ENCODE data around the gene NPFF. TPM values are rescaled to one million over a fixed set of nuclear protein-coding genes. Genes with fewer than 3 reads are reported as not detected.
A peak's percentile ranks its signal among the peaks of the same experiment; 100 is the strongest.

The NPFF gene
- total RNA-seq, 2 donors from 2014 or later, result not detected

GRCh38 chr12:53502331-53502730 lies 5.0 kb downstream of the NPFF start:
- Histone ChIP-seq H3K9me3 (no peaks in the 10 kb centered on the region), H3K4me1 (peaks cover 11% of the 10 kb centered on the region), H3K27ac (no peak overlapping the region), H3K9ac (ENCODE audit: low read depth in 2 of 2, low read length in 2 of 2) (peak overlapping the region; percentile 73 to 96), H3K36me3 (no peaks in the 10 kb centered on the region), H3K4me3 (no peak overlapping the region), H3K27me3 (no peaks in the 10 kb centered on the region)
- no peak for DNase-seq
- TF ChIP-seq CTCF (IDR thresholded peaks at IDR 0.05), result no peak
- intact Hi-C loops (cut with DNase I), result loop anchor here (10.0 kb wide), 2 partner anchors 48 to 168 kb away; partner anchors contain the start of genes PCBP2 and SP7

- intact Hi-C loops (cut with DNase I), result loop anchor here (10.0 kb wide), 2 partner anchors 47 to 167 kb away; partner anchors contain the start of genes PCBP2 and SP7
These were observed 5.6 kb downstream of the NPFF start for GRCh38 chr12:53501615-53502181.

GRCh38 chr12:53500776-53501614 lies 6.3 kb downstream of the NPFF start, which contains the start of gene TARBP2:
TSS of gene TARBP2 (plus strand) at chr12:53501283. CDS start at chr12:53501409, 126 bp downstream.
- peak; percentile 98 for DNase-seq
- peak within 1 kb of the TSS; percentile 97 for H3K27ac ChIP-seq
- no peaks in the 10 kb centered on the region for H3K36me3 ChIP-seq
- intact Hi-C loops (cut with DNase I), result loop anchor here (10.0 kb wide), 2 partner anchors 46 to 166 kb away; partner anchors contain the start of genes PCBP2 and SP7
- peak within 1 kb of the TSS; percentile 69 for H3K4me3 ChIP-seq
- peaks cover 13% of the 10 kb centered on the region for H3K4me1 ChIP-seq
- no peak for TF ChIP-seq CTCF (IDR thresholded peaks at IDR 0.05)
- H3K9me3 ChIP-seq, result no peaks in the 10 kb centered on the region
- H3K9ac ChIP-seq (ENCODE audit: low read depth in 2 of 2, low read length in 2 of 2), result peak within 1 kb of the TSS; percentile 79 to 96
- H3K27me3 ChIP-seq, result no peaks in the 10 kb centered on the region

More at GRCh38 chr12:53501615-53502181, 5.6 kb downstream of the NPFF start:
- Histone ChIP-seq H3K27ac (peak overlapping the region; percentile 97), H3K4me3 (peak overlapping the region; percentile 69), H3K36me3 (no peaks in the 10 kb centered on the region), H3K9me3 (no peaks in the 10 kb centered on the region), H3K4me1 (peaks cover 11% of the 10 kb centered on the region), H3K9ac (ENCODE audit: low read depth in 2 of 2, low read length in 2 of 2) (peak overlapping the region; percentile 73 to 96), H3K27me3 (no peaks in the 10 kb centered on the region)
- no peak for TF ChIP-seq CTCF (IDR thresholded peaks at IDR 0.05)
- no peak for DNase-seq

- Histone ChIP-seq H3K9ac (ENCODE audit: low read depth in 2 of 2, low read length in 2 of 2) (peak overlapping the region; percentile 79 to 96), H3K4me3 (peak overlapping the region; percentile 69), H3K27ac (peak overlapping the region; percentile 97), H3K4me1 (peaks cover 14% of the 10 kb centered on the region), H3K36me3 (no peaks in the 10 kb centered on the region), H3K9me3 (no peaks in the 10 kb centered on the region), H3K27me3 (no peaks in the 10 kb centered on the region)
- DNase-seq, result peak; percentile 62
- TF ChIP-seq CTCF (IDR thresholded peaks at IDR 0.05), result no peak
- intact Hi-C loops (cut with DNase I), result loop anchor here (10.0 kb wide), 2 partner anchors 45 to 165 kb away; partner anchors contain the start of genes PCBP2 and SP7
These were observed 7.0 kb downstream of the NPFF start for GRCh38 chr12:53500142-53500775.

All from colonic mucosa (tissue), 4 donors.